ENCODE measurements around the gene N4BP2L2.

The N4BP2L2 gene

GRCh38 chr13:32438871-32439270 lies 99.7 kb downstream of the N4BP2L2 start:
- no peaks in the 10 kb centered on the region for H3K79me2 ChIP-seq (ENCODE audit: insufficient read depth, low read length)
- no peak overlapping the region for H3K4me3 ChIP-seq (ENCODE audit: insufficient read depth, low read length, poor library complexity, severe bottlenecking)
- H3K9me3 ChIP-seq (ENCODE audit: insufficient read depth, low read length) = no peaks in the 10 kb centered on the region
- H3K27ac ChIP-seq (ENCODE audit: low read depth, low read length) = no peak overlapping the region
- H3F3A ChIP-seq (ENCODE audit: insufficient read depth) = no peaks in the 10 kb centered on the region
- no peaks in the 10 kb centered on the region for H3K27me3 ChIP-seq (ENCODE audit: low read length)
- no peak overlapping the region for H2AFZ ChIP-seq (ENCODE audit: low read depth, low read length, severe bottlenecking)
- no peak overlapping the region for H3K9ac ChIP-seq (ENCODE audit: low read length)
- no peak for TF ChIP-seq EZH2phosphoT487 (conservative IDR thresholded peaks at IDR 0.05; ENCODE audit: low read length)
- TF ChIP-seq, protein P1, sequence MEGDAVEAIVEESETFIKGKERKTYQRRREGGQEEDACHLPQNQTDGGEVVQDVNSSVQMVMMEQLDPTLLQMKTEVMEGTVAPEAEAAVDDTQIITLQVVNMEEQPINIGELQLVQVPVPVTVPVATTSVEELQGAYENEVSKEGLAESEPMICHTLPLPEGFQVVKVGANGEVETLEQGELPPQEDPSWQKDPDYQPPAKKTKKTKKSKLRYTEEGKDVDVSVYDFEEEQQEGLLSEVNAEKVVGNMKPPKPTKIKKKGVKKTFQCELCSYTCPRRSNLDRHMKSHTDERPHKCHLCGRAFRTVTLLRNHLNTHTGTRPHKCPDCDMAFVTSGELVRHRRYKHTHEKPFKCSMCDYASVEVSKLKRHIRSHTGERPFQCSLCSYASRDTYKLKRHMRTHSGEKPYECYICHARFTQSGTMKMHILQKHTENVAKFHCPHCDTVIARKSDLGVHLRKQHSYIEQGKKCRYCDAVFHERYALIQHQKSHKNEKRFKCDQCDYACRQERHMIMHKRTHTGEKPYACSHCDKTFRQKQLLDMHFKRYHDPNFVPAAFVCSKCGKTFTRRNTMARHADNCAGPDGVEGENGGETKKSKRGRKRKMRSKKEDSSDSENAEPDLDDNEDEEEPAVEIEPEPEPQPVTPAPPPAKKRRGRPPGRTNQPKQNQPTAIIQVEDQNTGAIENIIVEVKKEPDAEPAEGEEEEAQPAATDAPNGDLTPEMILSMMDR (IDR thresholded peaks at IDR 0.05; ENCODE audit: insufficient read depth, low read length, poor library complexity, severe bottlenecking) = no peak
- H3K9me2 ChIP-seq (replicated peaks; ENCODE audit: insufficient read depth, low read length) = no peaks in the 10 kb centered on the region
- H3K4me2 ChIP-seq (ENCODE audit: low read depth, low read length, poor library complexity, severe bottlenecking) = no peak overlapping the region
- no peaks in the 10 kb centered on the region for H3K36me3 ChIP-seq (ENCODE audit: low read length)
- H4K20me1 ChIP-seq (ENCODE audit: low read depth, low read length) = no peaks in the 10 kb centered on the region

GRCh38 chr13:32432856-32433255 lies 105.7 kb downstream of the N4BP2L2 start:
- no peaks in the 10 kb centered on the region for H3K36me3 ChIP-seq (ENCODE audit: low read length)
- no peaks in the 10 kb centered on the region for H3K27me3 ChIP-seq (ENCODE audit: low read length)
- no peak overlapping the region for H3K27ac ChIP-seq (ENCODE audit: low read depth, low read length)
- H3K9ac ChIP-seq (ENCODE audit: low read length) = no peak overlapping the region
- H3K4me2 ChIP-seq (ENCODE audit: low read depth, low read length, poor library complexity, severe bottlenecking) = no peak overlapping the region
- H3F3A ChIP-seq (ENCODE audit: insufficient read depth) = 0 out of 2 replicates have a peak, but pooled peaks cover 3% of the 10 kb centered on the region
- no peaks in the 10 kb centered on the region for H3K9me3 ChIP-seq (ENCODE audit: insufficient read depth, low read length)
- H3K4me3 ChIP-seq (ENCODE audit: insufficient read depth, low read length, poor library complexity, severe bottlenecking) = no peak overlapping the region
- TF ChIP-seq EZH2phosphoT487 (conservative IDR thresholded peaks at IDR 0.05; ENCODE audit: low read length) = no peak
- TF ChIP-seq, protein P1 (IDR thresholded peaks at IDR 0.05; ENCODE audit: insufficient read depth, low read length, poor library complexity, severe bottlenecking) = no peak
- no peaks in the 10 kb centered on the region for H3K9me2 ChIP-seq (replicated peaks; ENCODE audit: insufficient read depth, low read length)
- no peaks in the 10 kb centered on the region for H4K20me1 ChIP-seq (ENCODE audit: low read depth, low read length)
- no peak overlapping the region for H2AFZ ChIP-seq (ENCODE audit: low read depth, low read length, severe bottlenecking)
- no peaks in the 10 kb centered on the region for H3K79me2 ChIP-seq (ENCODE audit: insufficient read depth, low read length)

DNA sequence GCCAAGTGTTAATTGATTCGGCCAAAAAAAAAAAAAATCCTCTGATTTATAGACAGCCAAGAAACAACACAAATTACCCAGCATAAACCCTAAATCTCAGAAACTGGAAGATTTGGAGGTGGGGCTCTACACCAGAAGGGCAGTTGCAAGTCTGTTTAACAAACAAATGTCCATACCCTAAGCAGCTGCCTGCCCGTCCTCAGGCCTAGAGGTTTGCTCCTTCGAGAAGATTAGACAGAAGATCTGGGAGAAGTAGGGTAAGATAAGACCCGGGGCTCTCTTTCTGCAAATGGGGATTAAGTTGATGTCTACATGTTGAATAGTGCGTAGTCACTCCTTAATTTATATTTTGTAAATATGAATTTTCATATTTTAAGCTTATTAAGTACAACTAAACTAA lies 107.2 kb downstream of the N4BP2L2 start:
- Histone ChIP-seq H3K9me2 (replicated peaks; ENCODE audit: insufficient read depth, low read length) (no peaks in the 10 kb centered on the region), H3K9me3 (ENCODE audit: insufficient read depth, low read length) (no peaks in the 10 kb centered on the region), H2AFZ (ENCODE audit: low read depth, low read length, severe bottlenecking) (no peak overlapping the region), H3K27me3 (ENCODE audit: low read length) (no peaks in the 10 kb centered on the region), H3K27ac (ENCODE audit: low read depth, low read length) (no peak overlapping the region), H4K20me1 (ENCODE audit: low read depth, low read length) (no peaks in the 10 kb centered on the region), H3K36me3 (ENCODE audit: low read length) (no peaks in the 10 kb centered on the region), H3K4me2 (ENCODE audit: low read depth, low read length, poor library complexity, severe bottlenecking) (no peak overlapping the region), H3K79me2 (ENCODE audit: insufficient read depth, low read length) (no peaks in the 10 kb centered on the region), H3K9ac (ENCODE audit: low read length) (no peak overlapping the region), H3F3A (ENCODE audit: insufficient read depth) (0 out of 2 replicates have a peak, but pooled peaks cover 3% of the 10 kb centered on the region), H3K4me3 (ENCODE audit: insufficient read depth, low read length, poor library complexity, severe bottlenecking) (no peak overlapping the region)
- TF ChIP-seq EZH2phosphoT487 (conservative IDR thresholded peaks at IDR 0.05; ENCODE audit: low read length) = no peak
- TF ChIP-seq, protein P1 (IDR thresholded peaks at IDR 0.05; ENCODE audit: insufficient read depth, low read length, poor library complexity, severe bottlenecking) = no peak

Data from SU-DHL-6 (cell line).